ENCODE data around the gene PRICKLE3. TPM values are rescaled to one million over a fixed set of nuclear protein-coding genes. Genes with fewer than 3 reads are reported as not detected.

The PRICKLE3 gene
- total RNA-seq (ENCODE audit: low replicate concordance): 8.7 and 13.2 TPM in 2 replicates
- long read RNA-seq: 0 reads

DNA sequence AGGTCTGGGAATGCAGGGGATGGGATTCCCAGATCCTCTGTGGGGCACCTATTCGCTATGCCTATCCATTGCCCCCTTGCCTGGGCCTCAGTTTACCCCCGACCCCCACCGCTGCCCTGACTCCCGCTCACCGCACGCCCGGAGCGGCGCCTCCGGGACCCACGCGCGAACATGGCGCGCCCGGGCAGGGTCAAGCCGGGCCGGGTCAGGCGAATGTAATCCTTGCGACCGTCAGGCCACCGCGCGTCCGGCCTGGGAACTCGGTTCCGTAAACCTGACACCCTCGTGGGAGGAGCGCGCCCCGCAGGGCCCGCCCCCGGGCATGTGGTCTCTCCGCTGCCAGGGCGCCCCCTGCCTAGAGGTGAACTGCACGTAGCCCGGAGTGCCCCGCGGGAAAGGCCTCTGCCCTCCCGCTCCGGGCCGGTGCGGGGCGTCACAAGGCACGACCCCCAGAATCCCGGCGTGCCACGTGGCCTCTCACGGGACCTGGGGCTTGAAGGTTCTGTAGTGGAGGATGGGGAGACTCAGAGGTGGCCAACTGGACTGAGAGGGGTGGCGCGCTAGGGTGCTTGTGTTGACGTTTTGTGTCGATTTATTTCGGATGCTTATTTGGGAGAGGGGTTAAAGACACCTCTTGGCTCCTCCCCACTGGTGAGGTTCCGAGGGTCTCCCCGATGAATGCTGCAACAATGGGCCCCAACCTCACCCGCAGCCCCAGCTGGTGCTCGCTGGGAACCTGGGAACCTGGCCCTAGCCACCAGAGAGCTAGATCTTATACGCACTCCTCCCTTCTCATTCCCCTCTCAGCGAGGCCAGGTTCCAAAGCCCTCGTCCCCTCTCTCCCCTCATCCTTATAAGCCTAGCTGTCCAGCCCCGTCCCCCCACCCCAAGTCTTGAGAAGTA is at the start of gene PRICKLE3:
Gene PRICKLE3, minus strand, starts transcription at position 249 of the 903 bp plus-strand sequence. Its CDS starts 76 bp downstream, at position 173.
- Mint-ChIP-seq H3K27me3 (no peaks in the 10 kb centered on the region), H3K9me3 (no peaks in the 10 kb centered on the region), H3K36me3 (no peaks in the 10 kb centered on the region), H3K4me1 (ENCODE audit: unreplicated experiment) (peaks cover 7% of the 10 kb centered on the region), H3K4me3 (peak within 1 kb of the TSS; percentile 83), H3K27ac (peak within 1 kb of the TSS; percentile 66)
- no peak for DNase-seq (ENCODE audit: extremely low spot score, unreplicated experiment)
- TF ChIP-seq CTCF (conservative IDR thresholded peaks at IDR 0.05): peak; percentile 33

DNA sequence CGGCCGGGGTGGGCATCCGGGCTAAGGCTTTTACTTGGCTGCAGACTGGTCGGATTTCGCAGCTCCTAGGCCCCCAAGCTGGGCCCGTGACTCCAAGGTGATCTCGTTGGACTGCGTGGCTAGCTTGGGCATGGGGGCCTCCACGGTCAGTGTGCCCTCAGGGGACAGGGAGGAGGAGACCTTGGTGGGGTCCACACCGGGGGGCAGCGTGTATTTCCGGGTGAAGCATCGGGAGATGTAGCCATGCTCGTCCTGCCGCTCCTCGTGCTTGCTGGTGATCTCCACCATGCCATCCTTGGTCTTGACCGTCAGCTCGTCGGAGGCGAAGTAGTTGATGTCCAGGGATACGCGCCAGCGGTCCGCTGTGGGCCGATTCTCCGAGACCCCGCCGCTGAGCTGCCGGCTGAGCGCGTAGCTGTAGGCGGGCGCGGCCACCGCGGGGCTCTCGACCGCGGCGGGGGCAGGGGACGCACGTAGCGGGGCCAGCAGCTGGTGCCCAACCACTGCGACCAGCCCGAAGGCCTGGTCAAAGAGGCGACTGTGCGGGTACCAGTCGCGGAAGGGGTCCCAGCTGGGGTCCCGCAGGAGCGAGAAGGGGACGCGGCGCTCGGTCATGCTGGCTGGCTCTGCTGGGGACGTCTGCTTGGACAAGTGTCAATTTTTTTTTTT is 47.8 kb upstream of the PRICKLE3 start:
- no peaks in the 10 kb centered on the region for H3K27me3 Mint-ChIP-seq
- no peak overlapping the region for H3K27ac Mint-ChIP-seq
- H3K4me1 Mint-ChIP-seq (ENCODE audit: unreplicated experiment): peaks cover 5% of the 10 kb centered on the region
- H3K36me3 Mint-ChIP-seq: no peaks in the 10 kb centered on the region
- no peak for TF ChIP-seq CTCF (conservative IDR thresholded peaks at IDR 0.05)
- H3K4me3 Mint-ChIP-seq: no peak overlapping the region
- peaks cover 3% of the 10 kb centered on the region for H3K9me3 Mint-ChIP-seq
- DNase-seq (ENCODE audit: extremely low spot score, unreplicated experiment): no peak

DNA sequence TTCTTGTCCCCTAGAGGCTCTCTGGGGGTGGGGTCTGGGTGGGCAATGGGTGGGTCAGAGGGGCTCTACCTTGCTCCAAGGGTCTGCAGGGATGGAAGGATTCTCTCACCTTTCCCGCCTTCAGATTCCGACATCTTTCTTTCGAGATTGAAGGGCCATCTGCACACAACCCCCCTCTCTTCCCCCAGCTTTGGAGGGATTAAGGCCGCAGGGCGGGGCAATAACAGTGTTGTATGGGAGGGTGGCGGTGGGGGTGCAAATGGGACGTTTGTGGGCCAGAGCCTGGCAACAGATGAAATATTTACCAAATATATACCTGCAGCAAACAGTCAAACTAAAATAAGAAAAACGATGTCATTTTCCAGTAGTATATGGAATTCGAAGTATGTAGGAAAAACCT is 47.0 kb upstream of the PRICKLE3 start, which contains the start of gene CACNA1F:
Gene CACNA1F, minus strand, starts transcription at position 165 of the 400 bp plus-strand sequence. Its CDS starts 31 bp downstream, at position 134.
- no peak for TF ChIP-seq CTCF (conservative IDR thresholded peaks at IDR 0.05)
- no peaks in the 10 kb centered on the region for H3K27me3 Mint-ChIP-seq
- H3K9me3 Mint-ChIP-seq: peaks cover 3% of the 10 kb centered on the region
- peaks cover 5% of the 10 kb centered on the region for H3K4me1 Mint-ChIP-seq (ENCODE audit: unreplicated experiment)
- no peak within 1 kb of the TSS for H3K27ac Mint-ChIP-seq
- no peaks in the 10 kb centered on the region for H3K36me3 Mint-ChIP-seq
- DNase-seq (ENCODE audit: extremely low spot score, unreplicated experiment): no peak
- H3K4me3 Mint-ChIP-seq: no peak within 1 kb of the TSS

GRCh38 chrX:49232525-49232924 is 46.4 kb upstream of the PRICKLE3 start:
- no peak for DNase-seq (ENCODE audit: extremely low spot score, unreplicated experiment)
- H3K4me1 Mint-ChIP-seq (ENCODE audit: unreplicated experiment): peaks cover 5% of the 10 kb centered on the region
- H3K27ac Mint-ChIP-seq: no peak overlapping the region
- peaks cover 8% of the 10 kb centered on the region for H3K9me3 Mint-ChIP-seq
- peaks cover 6% of the 10 kb centered on the region for H3K27me3 Mint-ChIP-seq
- no peak overlapping the region for H3K4me3 Mint-ChIP-seq
- TF ChIP-seq CTCF (conservative IDR thresholded peaks at IDR 0.05): no peak
- no peaks in the 10 kb centered on the region for H3K36me3 Mint-ChIP-seq

DNA sequence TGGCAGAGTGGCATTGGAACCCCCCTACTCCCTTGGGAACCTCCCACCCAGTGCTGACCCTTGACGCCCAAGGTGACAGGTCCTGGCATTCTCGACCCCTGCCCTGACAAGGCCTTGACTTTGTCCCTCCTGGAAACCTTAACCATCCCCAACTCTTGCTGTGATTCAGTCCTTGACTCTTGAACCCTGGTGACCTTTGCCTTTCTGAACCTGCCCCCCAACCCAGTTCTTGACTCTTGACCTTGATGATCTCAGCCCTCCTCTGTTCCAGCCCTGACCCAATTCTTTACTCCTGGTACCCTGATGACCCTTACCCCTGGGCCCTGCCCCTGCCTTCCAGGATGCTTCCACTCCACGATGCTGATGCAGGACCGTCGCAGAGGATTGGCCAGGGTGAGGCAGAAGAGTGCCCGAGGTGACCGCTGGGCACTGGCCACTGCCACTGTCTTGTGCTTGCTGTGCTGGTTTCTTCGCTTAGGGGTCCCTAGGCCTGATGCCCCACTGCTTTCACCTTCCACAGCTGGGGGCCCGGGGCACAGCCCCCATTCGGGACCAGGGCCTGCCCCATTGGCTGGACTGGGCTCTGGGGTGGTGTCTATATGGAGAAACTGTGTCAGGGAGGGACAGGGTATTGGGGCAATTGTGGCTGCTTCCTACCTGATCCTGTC is 45.3 kb upstream of the PRICKLE3 start:
- Mint-ChIP-seq H3K27me3 (peaks cover 8% of the 10 kb centered on the region), H3K4me3 (peak overlapping the region; percentile 75), H3K27ac (no peak overlapping the region), H3K36me3 (no peaks in the 10 kb centered on the region), H3K9me3 (peaks cover 11% of the 10 kb centered on the region), H3K4me1 (ENCODE audit: unreplicated experiment) (peaks cover 5% of the 10 kb centered on the region)
- DNase-seq (ENCODE audit: extremely low spot score, unreplicated experiment): no peak
- no peak for TF ChIP-seq CTCF (conservative IDR thresholded peaks at IDR 0.05)

Measured in type B pancreatic cell (in vitro differentiated cells).